DOHH2 (cell line): Measurements from ENCODE around the gene VSIG8.

Experiments
- EZH2phosphoT487 ChIP-seq: fragments of 200-600 bp; sonication (generic); IDR thresholded peaks from 2 replicates; pipeline ENCODE4 v1.6.1; 2017; ENCODE audit warnings: borderline replicate concordance, mild to moderate bottlenecking, antibody characterized with exemption, low read length, moderate library complexity, mixed read lengths
- TF ChIP-seq, protein P1 (sequence below): fragments of 200-600 bp; sonication (generic); IDR thresholded peaks from one replicate; pipeline ENCODE4 v1.5.1; 2014; ENCODE audit warnings: antibody characterized with exemption, mild to moderate bottlenecking, low read depth, low read length; ENCODE audit not compliant: poor library complexity, severe bottlenecking

DNA sequence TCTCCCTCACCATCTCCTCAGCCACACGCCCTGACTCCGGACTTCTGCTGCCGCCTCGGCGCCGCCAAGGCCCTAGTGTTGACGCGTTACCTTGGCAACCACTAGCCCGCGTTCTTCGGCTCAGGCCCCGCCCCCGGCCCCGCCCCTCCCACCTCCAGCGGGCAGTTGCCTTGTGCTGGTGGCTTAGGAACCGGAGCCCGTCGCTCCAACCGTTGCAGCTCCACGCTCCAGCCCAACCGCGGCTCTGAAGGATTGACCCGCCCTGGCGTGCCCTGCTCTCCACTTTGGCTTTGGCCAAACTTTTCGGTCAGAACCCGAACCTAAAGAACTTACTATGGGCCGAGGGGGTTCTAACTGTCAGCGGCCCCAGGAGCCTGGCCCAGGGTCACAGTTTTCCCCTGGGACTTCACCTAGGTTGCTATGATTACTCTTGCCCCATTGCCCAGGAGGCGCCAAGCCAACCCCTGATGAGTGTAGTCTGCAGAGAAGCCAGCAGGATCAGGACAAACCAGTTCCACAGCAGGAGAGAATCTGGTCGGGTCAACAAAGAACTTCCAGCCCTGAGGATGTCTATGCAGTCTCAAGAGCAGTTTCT lies 37.7 kb upstream of the VSIG8 start, which contains the start of gene CFAP45:
- TF ChIP-seq, protein P1, sequence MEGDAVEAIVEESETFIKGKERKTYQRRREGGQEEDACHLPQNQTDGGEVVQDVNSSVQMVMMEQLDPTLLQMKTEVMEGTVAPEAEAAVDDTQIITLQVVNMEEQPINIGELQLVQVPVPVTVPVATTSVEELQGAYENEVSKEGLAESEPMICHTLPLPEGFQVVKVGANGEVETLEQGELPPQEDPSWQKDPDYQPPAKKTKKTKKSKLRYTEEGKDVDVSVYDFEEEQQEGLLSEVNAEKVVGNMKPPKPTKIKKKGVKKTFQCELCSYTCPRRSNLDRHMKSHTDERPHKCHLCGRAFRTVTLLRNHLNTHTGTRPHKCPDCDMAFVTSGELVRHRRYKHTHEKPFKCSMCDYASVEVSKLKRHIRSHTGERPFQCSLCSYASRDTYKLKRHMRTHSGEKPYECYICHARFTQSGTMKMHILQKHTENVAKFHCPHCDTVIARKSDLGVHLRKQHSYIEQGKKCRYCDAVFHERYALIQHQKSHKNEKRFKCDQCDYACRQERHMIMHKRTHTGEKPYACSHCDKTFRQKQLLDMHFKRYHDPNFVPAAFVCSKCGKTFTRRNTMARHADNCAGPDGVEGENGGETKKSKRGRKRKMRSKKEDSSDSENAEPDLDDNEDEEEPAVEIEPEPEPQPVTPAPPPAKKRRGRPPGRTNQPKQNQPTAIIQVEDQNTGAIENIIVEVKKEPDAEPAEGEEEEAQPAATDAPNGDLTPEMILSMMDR, result no peak
- TF ChIP-seq EZH2phosphoT487, result no peak
